ENCODE data around the gene PMEL. TPM values are rescaled to one million over a fixed set of nuclear protein-coding genes. Genes with fewer than 3 reads are reported as not detected.

PMEL gene
- total and polyA plus RNA-seq, 9 of the 15 experiments (the other 6 are each of a cell fraction or from before 2014, with no cell fraction given) = 0.36 to 2.0 (median 0.98) TPM

DNA sequence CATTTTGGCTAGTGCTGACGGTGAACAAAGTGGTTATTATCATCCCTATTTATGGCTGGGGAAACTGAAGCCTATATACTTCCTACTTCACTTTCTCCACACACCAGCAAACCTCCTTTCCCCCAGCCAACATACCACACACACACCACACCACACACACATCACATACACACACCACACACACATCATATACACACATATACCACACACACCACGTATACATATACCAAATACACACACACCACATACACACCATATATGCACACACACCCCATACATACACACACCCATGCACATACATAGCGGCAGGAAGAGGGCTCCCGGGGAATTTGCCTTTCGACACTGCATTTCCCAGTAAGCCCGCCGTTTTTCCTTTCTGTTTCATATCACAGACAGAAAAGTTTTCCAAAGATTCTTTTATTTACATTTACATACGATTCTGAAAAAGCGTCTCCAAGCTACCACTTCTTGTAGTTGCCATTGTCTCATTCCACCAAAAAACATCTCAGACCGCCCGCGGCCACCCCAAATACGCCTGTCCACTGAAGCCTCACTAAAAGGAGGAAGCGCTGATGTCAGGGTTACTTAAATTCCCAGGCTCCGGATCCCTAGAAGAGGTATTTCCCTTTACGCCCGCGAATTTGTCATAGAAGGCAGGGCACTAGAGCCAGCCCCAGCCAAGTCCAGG is 7.2 kb upstream of the PMEL start (continued):
- TF ChIP-seq KAT8 (IDR thresholded peaks at IDR 0.05; ENCODE audit: low read depth) (no peak), ADNP (tag; IDR thresholded peaks at IDR 0.05) (no peak), ARID2 (IDR thresholded peaks at IDR 0.05) (peak; percentile 100), PCBP1 (IDR thresholded peaks at IDR 0.05; ENCODE audit: low read depth, low read length, poor library complexity, severe bottlenecking) (no peak), POLR2A (conservative IDR thresholded peaks at IDR 0.05) (peak; percentile 59), NFYB (IDR thresholded peaks at IDR 0.05; ENCODE audit: extremely low read depth, insufficient read length) (no peak), SRSF1 (IDR thresholded peaks at IDR 0.05; ENCODE audit: low read depth, low read length) (no peak), SIX5 (IDR thresholded peaks at IDR 0.05; ENCODE audit: borderline replicate concordance in 1 of 2, insufficient read depth in 1 of 2, low read depth in 1 of 2, low read length in 2 of 2) (no peak), FOXK1 (CRISPR knock-in tag; IDR thresholded peaks at IDR 0.05; ENCODE audit: borderline replicate concordance) (0 out of 2 replicates have a peak, but pooled peaks have one; percentile 55), MYNN (IDR thresholded peaks at IDR 0.05) (0 out of 2 replicates have a peak, but pooled peaks have one; percentile 46), MYNN (CRISPR knock-in tag; IDR thresholded peaks at IDR 0.05) (no peak), GATAD2A (IDR thresholded peaks at IDR 0.05) (0 out of 2 replicates have a peak, but pooled peaks have one; percentile 56), ZNF347 (CRISPR knock-in tag; IDR thresholded peaks at IDR 0.05; ENCODE audit: low read depth) (no peak), TCF7 (IDR thresholded peaks at IDR 0.05; ENCODE audit: borderline replicate concordance) (no peak), ETV1 (tag; conservative IDR thresholded peaks at IDR 0.05; ENCODE audit: low read depth) (peak; percentile 9; the same call in 1 of the 2 replicates), ZNF175 (CRISPR knock-in tag; IDR thresholded peaks at IDR 0.05; ENCODE audit: low read depth) (no peak), U2AF2 (optimal IDR thresholded peaks at IDR 0.05; ENCODE audit: low read depth, low read length) (no peak), DNMT1 (IDR thresholded peaks at IDR 0.05) (0 out of 2 replicates have a peak, but pooled peaks have one; percentile 80), TAF9B (IDR thresholded peaks at IDR 0.05; ENCODE audit: partially characterized antibody) (peak; percentile 53), ZFPM2 (CRISPR knock-in tag; IDR thresholded peaks at IDR 0.05) (no peak), COPS2 (conservative IDR thresholded peaks at IDR 0.05) (no peak), KLF16 (IDR thresholded peaks at IDR 0.05) (no peak), ZNF561 (CRISPR knock-in tag; conservative IDR thresholded peaks at IDR 0.05) (no peak), NELFE (IDR thresholded peaks at IDR 0.05; ENCODE audit: insufficient read depth, insufficient read length) (no peak), C11orf30 (IDR thresholded peaks at IDR 0.05; ENCODE audit: low read depth) (peak; percentile 40; the same call in 1 of the 2 replicates), NR4A1 (CRISPR knock-in tag; IDR thresholded peaks at IDR 0.05) (no peak), NR4A1 (tag; IDR thresholded peaks at IDR 0.05) (no peak)
- TF ChIP-seq, protein P1, sequence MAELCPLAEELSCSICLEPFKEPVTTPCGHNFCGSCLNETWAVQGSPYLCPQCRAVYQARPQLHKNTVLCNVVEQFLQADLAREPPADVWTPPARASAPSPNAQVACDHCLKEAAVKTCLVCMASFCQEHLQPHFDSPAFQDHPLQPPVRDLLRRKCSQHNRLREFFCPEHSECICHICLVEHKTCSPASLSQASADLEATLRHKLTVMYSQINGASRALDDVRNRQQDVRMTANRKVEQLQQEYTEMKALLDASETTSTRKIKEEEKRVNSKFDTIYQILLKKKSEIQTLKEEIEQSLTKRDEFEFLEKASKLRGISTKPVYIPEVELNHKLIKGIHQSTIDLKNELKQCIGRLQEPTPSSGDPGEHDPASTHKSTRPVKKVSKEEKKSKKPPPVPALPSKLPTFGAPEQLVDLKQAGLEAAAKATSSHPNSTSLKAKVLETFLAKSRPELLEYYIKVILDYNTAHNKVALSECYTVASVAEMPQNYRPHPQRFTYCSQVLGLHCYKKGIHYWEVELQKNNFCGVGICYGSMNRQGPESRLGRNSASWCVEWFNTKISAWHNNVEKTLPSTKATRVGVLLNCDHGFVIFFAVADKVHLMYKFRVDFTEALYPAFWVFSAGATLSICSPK (IDR thresholded peaks at IDR 0.05; ENCODE audit: borderline replicate concordance) = peak; percentile 97; the same call in 1 of the 2 replicates
- TF ChIP-seq, protein P2, sequence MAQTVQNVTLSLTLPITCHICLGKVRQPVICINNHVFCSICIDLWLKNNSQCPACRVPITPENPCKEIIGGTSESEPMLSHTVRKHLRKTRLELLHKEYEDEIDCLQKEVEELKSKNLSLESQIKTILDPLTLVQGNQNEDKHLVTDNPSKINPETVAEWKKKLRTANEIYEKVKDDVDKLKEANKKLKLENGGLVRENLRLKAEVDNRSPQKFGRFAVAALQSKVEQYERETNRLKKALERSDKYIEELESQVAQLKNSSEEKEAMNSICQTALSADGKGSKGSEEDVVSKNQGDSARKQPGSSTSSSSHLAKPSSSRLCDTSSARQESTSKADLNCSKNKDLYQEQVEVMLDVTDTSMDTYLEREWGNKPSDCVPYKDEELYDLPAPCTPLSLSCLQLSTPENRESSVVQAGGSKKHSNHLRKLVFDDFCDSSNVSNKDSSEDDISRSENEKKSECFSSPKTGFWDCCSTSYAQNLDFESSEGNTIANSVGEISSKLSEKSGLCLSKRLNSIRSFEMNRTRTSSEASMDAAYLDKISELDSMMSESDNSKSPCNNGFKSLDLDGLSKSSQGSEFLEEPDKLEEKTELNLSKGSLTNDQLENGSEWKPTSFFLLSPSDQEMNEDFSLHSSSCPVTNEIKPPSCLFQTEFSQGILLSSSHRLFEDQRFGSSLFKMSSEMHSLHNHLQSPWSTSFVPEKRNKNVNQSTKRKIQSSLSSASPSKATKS (CRISPR knock-in tag; IDR thresholded peaks at IDR 0.05) = no peak
